Lung (tissue), 12 donors: ENCODE results near the gene PRSS3. TPM values are rescaled to one million over a fixed set of nuclear protein-coding genes. Genes with fewer than 3 reads are reported as not detected.
A peak's percentile ranks its signal among the peaks of the same experiment; 100 is the strongest.
"Not testable (repeated sequence)": the region's sequence is repeated elsewhere in the genome, so short reads cannot be mapped to it uniquely, and the experiment has no call there.

Experiments
- ATAC-seq: fragments of 200-7000 bp; cut with Tn5 transposase; one replicate; pipeline ENCODE4 v1.9.1; 2020; ENCODE audit warnings: moderate number of reproducible peaks; ENCODE audit not compliant: insufficient read depth, low FRiP score
- DNase-seq, 3 donors: peaks; one replicate each; pipeline ENCODE4 v3.0.0-alpha.2; 2013 to 2017
- H3K27ac ChIP-seq, 2 donors: one replicate each; pipeline ENCODE4 v1.5.1; 2013; ENCODE audit warnings: mild to moderate bottlenecking in 2 of 2, moderate library complexity in 2 of 2, control low read depth in 1 of 2, inconsistent platforms in 1 of 2, low read depth in 1 of 2, low read length in 1 of 2
- H3K27me3 ChIP-seq, 3 donors: one replicate each; pipeline ENCODE4 v1.5.1; 2013; ENCODE audit warnings: low read length in 2 of 3; ENCODE audit not compliant: control insufficient read depth in 3 of 3, insufficient read depth in 3 of 3
- H3K36me3 ChIP-seq, 4 donors: one replicate each; pipeline ENCODE4 v1.5.1; 2013; ENCODE audit warnings: low read length in 4 of 4, mild to moderate bottlenecking in 1 of 4, moderate library complexity in 1 of 4; ENCODE audit not compliant: control insufficient read depth in 4 of 4, insufficient read depth in 4 of 4
- H3K4me1 ChIP-seq, 5 donors: one replicate each; pipeline ENCODE4 v1.5.1; 2013; ENCODE audit warnings: low read length in 5 of 5, mild to moderate bottlenecking in 2 of 5, moderate library complexity in 1 of 5; ENCODE audit not compliant: control insufficient read depth in 5 of 5, insufficient read depth in 5 of 5
- H3K4me3 ChIP-seq: one replicate; pipeline ENCODE4 v1.5.1; 2013; ENCODE audit warnings: mild to moderate bottlenecking, control low read depth, moderate library complexity
- H3K9ac ChIP-seq, 2 donors: one replicate each; pipeline ENCODE4 v1.5.1; 2013; ENCODE audit warnings: low read length in 2 of 2, control low read depth in 1 of 2; ENCODE audit not compliant: insufficient read depth in 1 of 2
- H3K9me3 ChIP-seq, 4 donors: one replicate each; pipeline ENCODE4 v1.5.1; 2013; ENCODE audit warnings: low read length in 3 of 4, mild to moderate bottlenecking in 1 of 4, moderate library complexity in 1 of 4; ENCODE audit not compliant: control insufficient read depth in 4 of 4, insufficient read depth in 3 of 4
- CTCF ChIP-seq: IDR thresholded peaks from 2 replicates; pipeline ENCODE4 v1.5.1; 2012; ENCODE audit warnings: mild to moderate bottlenecking; ENCODE audit errors: control extremely low read depth, extremely low read depth
- WGBS, 2 donors: extraction: QIAGEN DNeasy Blood & Tissue Kit; methylation state at CpG; one replicate each; pipeline ENCODE4 v1.1.7; 2013; 5-methylcytosine and 5-hydroxymethylcytosine counted together
- polyA plus RNA-seq, 2 donors: library from polyadenylated mRNA; stranded (reverse); fragments of 200-250 nt; gene quantifications; one replicate each; pipeline ENCODE4 v1.2.1, GENCODE V29; 2013
- total RNA-seq, 2 donors: library from RNA; depleted of rRNA in 1 of 2; stranded (reverse); fragments of >200 nt in 1 of 2; gene quantifications; one replicate each; pipeline ENCODE4 v1.2.1, GENCODE V29; 2014 to 2021
- donor health status: control.
- donor health status: control.
- donor health status: Bipolar disorder and iron deficiency.
- donor health status: healthy.
- donor health status: DM: yes; HTN: yes; CAD: no.

The PRSS3 gene
- total and polyA plus RNA-seq, 4 donors = 0.26 to 1.3 (median 0.37) TPM; not detected in 1

- Histone ChIP-seq H3K9me3 (peaks cover 0 to 5% (median 0%) of the 10 kb centered on the region in 4 donors), H3K4me3 (no peak overlapping the region), H3K27me3 (no peaks in the 10 kb centered on the region), H3K4me1 (peaks cover 0 to 3% (median 0%) of the 10 kb centered on the region in 5 donors), H3K36me3 (no peaks in the 10 kb centered on the region), H3K27ac (no peak overlapping the region), H3K9ac (no peak overlapping the region)
- DNase-seq = no peak
- no peak for TF ChIP-seq CTCF
- WGBS, 2 donors = 83 to 85% methylated on average over 10 of the region's 10 CpGs
- ATAC-seq = no peak
Observed at GRCh38 chr9:33798545-33798944, 3.2 kb downstream of the PRSS3 start.

- ATAC-seq = no peak
- WGBS, 2 donors = 75 to 79% methylated on average over 9 of the region's 9 CpGs
- DNase-seq = no peak
- H3K36me3 ChIP-seq = no peaks in the 10 kb centered on the region
- H3K27me3 ChIP-seq = no peaks in the 10 kb centered on the region
- peaks cover 0 to 5% (median 0%) of the 10 kb centered on the region in 4 donors for H3K9me3 ChIP-seq
- H3K9ac ChIP-seq = no peak overlapping the region
- H3K4me1 ChIP-seq = peaks cover 0 to 3% (median 0%) of the 10 kb centered on the region in 5 donors
- H3K27ac ChIP-seq = no peak overlapping the region
- H3K4me3 ChIP-seq = no peak overlapping the region
- TF ChIP-seq CTCF = no peak
Observed at GRCh38 chr9:33799928-33800704, 4.8 kb downstream of the PRSS3 start.

- Histone ChIP-seq H3K4me1 (peaks cover 0 to 3% (median 0%) of the 10 kb centered on the region in 5 donors), H3K4me3 (no peak overlapping the region), H3K9ac (no peak overlapping the region), H3K36me3 (no peaks in the 10 kb centered on the region), H3K9me3 (peaks cover 0 to 5% (median 0%) of the 10 kb centered on the region in 4 donors), H3K27me3 (no peaks in the 10 kb centered on the region), H3K27ac (no peak overlapping the region)
- ATAC-seq = no peak
- no peak for TF ChIP-seq CTCF
- WGBS, 2 donors = 84 to 91% methylated on average over 2 of the region's 2 CpGs
- no peak for DNase-seq
Observed at GRCh38 chr9:33800886-33801285, 5.5 kb downstream of the PRSS3 start.

GRCh38 chr9:33801943-33802500 is 6.7 kb downstream of the PRSS3 start:
- not testable (repeated sequence) for H3K9me3 ChIP-seq, H3K4me1 ChIP-seq, DNase-seq, ATAC-seq, H3K9ac ChIP-seq, H3K36me3 ChIP-seq, H3K27ac ChIP-seq, H3K4me3 ChIP-seq, H3K27me3 ChIP-seq
- 96% methylated on average over 2 of the region's 2 CpGs for WGBS, 2 donors

- H3K9me3 ChIP-seq, DNase-seq: not testable (repeated sequence)
- 77 to 82% methylated on average over 3 of the region's 3 CpGs for WGBS, 2 donors
Observed at GRCh38 chr9:33804196-33804595, 8.8 kb downstream of the PRSS3 start.

GRCh38 chr9:33807156-33807555 is 11.8 kb downstream of the PRSS3 start:
- DNase-seq, H3K4me3 ChIP-seq, H3K27ac ChIP-seq, H3K9ac ChIP-seq, H3K9me3 ChIP-seq, H3K36me3 ChIP-seq, H3K4me1 ChIP-seq, H3K27me3 ChIP-seq: not testable (repeated sequence)
- WGBS, 2 donors = 82 to 97% methylated on average over 2 of the region's 2 CpGs
- peak; percentile 69 for ATAC-seq

More at GRCh38 chr9:33804196-33804595, 8.8 kb downstream of the PRSS3 start:
- not testable (repeated sequence) for H3K36me3 ChIP-seq, H3K9ac ChIP-seq, H3K4me1 ChIP-seq, ATAC-seq, H3K27ac ChIP-seq, H3K27me3 ChIP-seq, H3K4me3 ChIP-seq
